Mesenchymal stem cell (in vitro differentiated cells and primary cell): ENCODE results near the gene CDH4.

Experiments used
- DNase-seq: peaks from one replicate; pipeline ENCODE4 v3.0.0-alpha.2; 2013
- H2AFZ ChIP-seq: one replicate; pipeline ENCODE4 v1.6.1; 2013; ENCODE audit warnings: low read depth, mild to moderate bottlenecking, control low read depth, inconsistent platforms, low read length, moderate library complexity
- H2AK5ac ChIP-seq: 2 replicates; pipeline ENCODE4 v1.6.1; 2013; ENCODE audit warnings: low read length, moderate library complexity, mild to moderate bottlenecking, inconsistent platforms; ENCODE audit not compliant: severe bottlenecking
- H2BK120ac ChIP-seq: one replicate; pipeline ENCODE4 v1.6.1; 2013; ENCODE audit warnings: low read depth, mild to moderate bottlenecking, inconsistent platforms, low read length, moderate library complexity
- H2BK12ac ChIP-seq, 2 experiments: one replicate each; pipeline ENCODE4 v1.6.1; 2013; ENCODE audit warnings: inconsistent platforms in 2 of 2, low read length in 2 of 2, mild to moderate bottlenecking in 2 of 2, moderate library complexity in 2 of 2, control low read depth in 1 of 2
- H2BK15ac ChIP-seq: one replicate; pipeline ENCODE4 v1.6.1; 2013; ENCODE audit warnings: mild to moderate bottlenecking, low read depth, inconsistent platforms; ENCODE audit not compliant: poor library complexity, severe bottlenecking
- H2BK5ac ChIP-seq: 2 replicates; pipeline ENCODE4 v1.6.1; 2013; ENCODE audit warnings: low read depth, mild to moderate bottlenecking, low read length, control low read depth, inconsistent platforms; ENCODE audit not compliant: poor library complexity, severe bottlenecking
- H3K14ac ChIP-seq, 2 experiments: one replicate each; pipeline ENCODE4 v1.6.1; 2013; ENCODE audit warnings: inconsistent platforms in 2 of 2, low read length in 2 of 2, control low read depth in 1 of 2, mild to moderate bottlenecking in 1 of 2, moderate library complexity in 1 of 2
- H3K18ac ChIP-seq, 2 experiments: one replicate each; pipeline ENCODE4 v1.6.1; 2013; ENCODE audit warnings: inconsistent platforms in 2 of 2, low read length in 2 of 2, control low read depth in 1 of 2, low read depth in 1 of 2, mild to moderate bottlenecking in 1 of 2
- H3K23ac ChIP-seq, 2 experiments: one replicate each; pipeline ENCODE4 v1.6.1; 2013; ENCODE audit warnings: inconsistent platforms in 2 of 2, low read length in 2 of 2, mild to moderate bottlenecking in 2 of 2, moderate library complexity in 2 of 2, control low read depth in 1 of 2
- H3K27ac ChIP-seq: 2 replicates; pipeline ENCODE4 v1.5.1; 2013; ENCODE audit warnings: mild to moderate bottlenecking, moderate library complexity, low read length, control low read depth, inconsistent platforms; ENCODE audit not compliant: poor library complexity, severe bottlenecking
- H3K27me3 ChIP-seq, 2 experiments: 2 replicates each; pipeline versions ENCODE4 v1.6.1 to v1.7.0; 2013; ENCODE audit warnings: low read length in 2 of 2, mild to moderate bottlenecking in 2 of 2, moderate library complexity in 2 of 2, control low read depth in 1 of 2, inconsistent platforms in 1 of 2; ENCODE audit not compliant: control insufficient read depth in 1 of 2, insufficient read depth in 1 of 2
- H3K36me3 ChIP-seq, 2 experiments: 2 replicates each; pipeline versions ENCODE4 v1.6.1 to v1.7.0; 2013; ENCODE audit warnings: low read length in 2 of 2, control low read depth in 1 of 2, inconsistent platforms in 1 of 2, low read depth in 1 of 2, mild to moderate bottlenecking in 1 of 2; ENCODE audit not compliant: insufficient read depth in 2 of 2, control insufficient read depth in 1 of 2
- H3K4ac ChIP-seq, 2 experiments: one replicate each; pipeline ENCODE4 v1.6.1; 2013; ENCODE audit warnings: inconsistent platforms in 2 of 2, low read length in 2 of 2, mild to moderate bottlenecking in 2 of 2, moderate library complexity in 2 of 2, control low read depth in 1 of 2, low read depth in 1 of 2
- H3K4me1 ChIP-seq: 2 replicates; pipeline ENCODE4 v1.6.1; 2013; ENCODE audit warnings: low read depth, low read length, control low read depth; ENCODE audit not compliant: control insufficient read depth, insufficient read depth
- H3K4me2 ChIP-seq: 2 replicates; pipeline ENCODE4 v1.6.1; 2013; ENCODE audit warnings: low read length, mild to moderate bottlenecking, inconsistent platforms; ENCODE audit not compliant: poor library complexity, severe bottlenecking
- H3K4me3 ChIP-seq, 2 experiments: 2 replicates each; pipeline versions ENCODE4 v1.5.1 to v1.7.0; 2013; ENCODE audit warnings: low read length in 2 of 2, mild to moderate bottlenecking in 2 of 2, control low read depth in 1 of 2, low read depth in 1 of 2; ENCODE audit not compliant: insufficient read depth in 1 of 2
- H3K79me1 ChIP-seq: replicated peaks from 2 replicates; pipeline ENCODE4 v1.6.1; 2013; ENCODE audit warnings: mild to moderate bottlenecking, control low read depth, low read length, inconsistent platforms; ENCODE audit not compliant: poor library complexity, severe bottlenecking
- H3K9ac ChIP-seq: 2 replicates; pipeline ENCODE4 v1.7.0; 2013; ENCODE audit warnings: mild to moderate bottlenecking, low read length, moderate library complexity
- H3K9me3 ChIP-seq: 2 replicates; pipeline ENCODE4 v1.7.0; 2013; ENCODE audit warnings: mild to moderate bottlenecking, low read length; ENCODE audit not compliant: control insufficient read depth
- H4K8ac ChIP-seq: one replicate; pipeline ENCODE4 v1.6.1; 2013; ENCODE audit warnings: inconsistent platforms, mild to moderate bottlenecking, low read length, moderate library complexity
- H4K91ac ChIP-seq: one replicate; pipeline ENCODE4 v1.6.1; 2013; ENCODE audit warnings: mild to moderate bottlenecking, low read length, inconsistent platforms
- WGBS: methylation state at CpG from one replicate; pipeline ENCODE4 v1.1.7; 2013; ENCODE audit warnings: mixed read lengths; 5-methylcytosine and 5-hydroxymethylcytosine counted together

CDH4 gene

DNA sequence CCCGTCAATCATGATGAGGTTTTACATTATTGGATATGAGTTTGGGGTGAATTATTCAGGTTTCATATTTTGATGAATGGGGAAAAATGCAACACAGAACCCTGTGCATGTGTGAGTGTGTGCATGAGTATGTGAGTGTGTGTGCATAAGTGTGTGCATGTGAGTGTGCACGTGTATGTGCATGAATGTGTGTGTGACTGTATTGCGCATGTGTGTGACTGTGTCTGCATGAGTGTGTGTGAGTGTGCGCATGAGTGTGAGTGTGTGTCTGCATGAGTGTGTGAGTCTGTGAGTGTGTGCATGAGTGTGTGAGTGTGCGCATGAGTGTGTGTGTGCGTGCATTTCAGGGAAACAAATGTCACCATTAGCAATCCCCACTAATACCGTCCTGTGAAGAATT, 18.5 kb upstream of the CDH4 start:
- DNase-seq, result no peak
- Histone ChIP-seq H3K27ac (no peak overlapping the region), H2BK5ac (no peak overlapping the region), H3K27me3 (peaks cover 29 to 34% of the 10 kb centered on the region in 2 experiments), H3K4me3 (no peak overlapping the region), H3K9me3 (peaks cover 12% of the 10 kb centered on the region), H4K8ac (no peak overlapping the region), H2BK15ac (no peak overlapping the region), H3K4me2 (no peak overlapping the region), H2BK120ac (no peak overlapping the region), H3K14ac (peak overlapping the region in 1 of 2 experiments; percentile 89), H2BK12ac (no peak overlapping the region), H3K18ac (no peak overlapping the region), H3K23ac (no peak overlapping the region), H4K91ac (no peak overlapping the region), H2AK5ac (no peak overlapping the region), H3K9ac (no peak overlapping the region), H3K79me1 (no peaks in the 10 kb centered on the region), H3K36me3 (no peaks in the 10 kb centered on the region), H2AFZ (no peak overlapping the region), H3K4ac (no peak overlapping the region), H3K4me1 (peaks cover 7% of the 10 kb centered on the region)
- WGBS, result 98% methylated on average over 7 of the region's 7 CpGs

DNA sequence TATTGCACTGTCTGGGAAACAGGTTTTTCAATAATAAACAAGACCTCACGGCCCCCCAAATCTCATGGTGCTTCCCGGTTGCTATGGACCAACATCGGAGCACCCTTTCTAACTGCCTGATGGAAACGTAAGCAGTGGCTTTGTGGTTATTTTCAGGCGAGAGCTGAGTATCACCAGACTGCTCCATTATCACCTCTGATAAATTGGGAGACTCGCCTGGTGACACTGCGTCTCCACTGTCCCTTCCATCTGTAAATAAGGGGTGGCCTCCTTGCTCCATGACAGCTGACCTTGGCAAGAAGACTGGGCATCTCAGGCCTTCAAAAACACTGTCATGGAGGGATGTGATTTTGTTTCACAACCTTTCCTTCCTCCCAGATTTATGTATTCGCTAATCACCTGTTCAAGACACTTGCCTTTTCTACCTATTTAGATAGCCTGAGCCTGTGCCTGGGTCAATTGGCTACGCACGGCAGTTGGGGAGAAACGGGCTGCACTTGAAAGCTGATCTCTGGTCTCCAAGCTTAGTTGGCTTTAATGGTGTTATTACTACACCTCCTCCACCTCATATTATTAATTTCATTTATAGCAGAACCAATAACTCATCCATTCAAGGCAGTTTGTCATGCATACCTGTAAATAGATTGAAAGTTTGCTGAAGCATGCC, 17.7 kb upstream of the CDH4 start:
- Histone ChIP-seq H3K18ac (no peak overlapping the region), H3K23ac (no peak overlapping the region), H3K4ac (no peak overlapping the region), H2BK15ac (no peak overlapping the region), H4K91ac (no peak overlapping the region), H3K14ac (no peak overlapping the region), H2BK12ac (no peak overlapping the region), H2AFZ (no peak overlapping the region), H3K9ac (no peak overlapping the region), H2BK120ac (no peak overlapping the region), H3K79me1 (no peaks in the 10 kb centered on the region), H3K27ac (no peak overlapping the region), H3K9me3 (peaks cover 12% of the 10 kb centered on the region), H2BK5ac (no peak overlapping the region), H2AK5ac (no peak overlapping the region), H3K4me1 (peaks cover 5% of the 10 kb centered on the region), H3K27me3 (peaks cover 26 to 36% of the 10 kb centered on the region in 2 experiments), H3K4me3 (no peak overlapping the region), H4K8ac (no peak overlapping the region), H3K36me3 (no peaks in the 10 kb centered on the region), H3K4me2 (no peak overlapping the region)
- WGBS, result 84% methylated on average over 11 of the region's 11 CpGs
- no peak for DNase-seq

GRCh38 chr20:61236713-61237112, 15.3 kb upstream of the CDH4 start:
- Histone ChIP-seq H4K91ac (no peak overlapping the region), H3K23ac (no peak overlapping the region), H2AK5ac (no peak overlapping the region), H2BK5ac (no peak overlapping the region), H3K36me3 (no peaks in the 10 kb centered on the region), H3K4ac (no peak overlapping the region), H3K79me1 (no peaks in the 10 kb centered on the region), H3K4me1 (peaks cover 2% of the 10 kb centered on the region), H3K14ac (no peak overlapping the region), H2BK120ac (no peak overlapping the region), H3K4me2 (no peak overlapping the region), H3K18ac (no peak overlapping the region), H3K9me3 (peaks cover 23% of the 10 kb centered on the region), H2BK12ac (no peak overlapping the region), H2AFZ (no peak overlapping the region), H2BK15ac (no peak overlapping the region), H3K4me3 (no peak overlapping the region), H3K27me3 (peaks cover 21 to 59% of the 10 kb centered on the region in 2 experiments), H4K8ac (no peak overlapping the region), H3K27ac (no peak overlapping the region), H3K9ac (no peak overlapping the region)
- 62% methylated on average over 3 of the region's 4 CpGs for WGBS
- no peak for DNase-seq

DNA sequence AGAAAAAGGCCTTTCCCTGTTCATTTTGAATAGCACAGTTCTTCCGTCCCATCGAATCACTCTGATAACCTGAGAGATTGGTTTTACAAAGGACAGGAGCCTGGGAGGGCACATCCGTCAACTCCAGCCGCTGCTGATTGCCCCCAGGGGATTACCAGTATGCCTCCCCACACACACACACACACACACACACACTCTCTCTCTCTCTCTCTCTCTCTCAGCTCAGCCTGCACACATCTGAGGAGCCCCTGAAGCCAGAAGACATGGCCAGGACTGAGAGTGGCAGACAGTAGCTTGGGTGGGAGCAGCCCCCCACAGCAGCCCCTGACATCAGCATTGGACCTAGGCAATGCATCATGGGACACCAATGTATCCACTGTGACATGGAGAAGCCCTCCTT, 13.2 kb upstream of the CDH4 start:
- Histone ChIP-seq H4K91ac (no peak overlapping the region), H3K36me3 (no peaks in the 10 kb centered on the region), H2BK15ac (no peak overlapping the region), H3K4me2 (no peak overlapping the region), H3K14ac (no peak overlapping the region), H3K23ac (no peak overlapping the region), H3K4me3 (no peak overlapping the region), H3K9me3 (peaks cover 23% of the 10 kb centered on the region), H2BK120ac (no peak overlapping the region), H2BK12ac (no peak overlapping the region), H3K4ac (no peak overlapping the region), H2AK5ac (no peak overlapping the region), H4K8ac (no peak overlapping the region), H3K4me1 (no peaks in the 10 kb centered on the region), H3K27ac (no peak overlapping the region), H2BK5ac (no peak overlapping the region), H3K18ac (no peak overlapping the region), H3K27me3 (peaks cover 21 to 68% of the 10 kb centered on the region in 2 experiments), H3K79me1 (no peaks in the 10 kb centered on the region), H3K9ac (no peak overlapping the region), H2AFZ (no peak overlapping the region)
- 50% methylated on average over 4 of the region's 4 CpGs for WGBS
- DNase-seq, result no peak
